GM18868 (cell line): ENCODE results near the gene PARP8.
A peak's percentile ranks its signal among the peaks of the same experiment; 100 is the strongest.
"Not testable (repeated sequence)": the region's sequence is repeated elsewhere in the genome, so short reads cannot be mapped to it uniquely, and the experiment has no call there.

Experiments
- ATAC-seq: cut with Tn5 transposase; IDR thresholded peaks from one replicate; pipeline ENCODE4 v1.9.1; 2021; ENCODE audit warnings: mild to moderate bottlenecking, moderate library complexity; ENCODE audit not compliant: unreplicated experiment

PARP8 gene, protein sequence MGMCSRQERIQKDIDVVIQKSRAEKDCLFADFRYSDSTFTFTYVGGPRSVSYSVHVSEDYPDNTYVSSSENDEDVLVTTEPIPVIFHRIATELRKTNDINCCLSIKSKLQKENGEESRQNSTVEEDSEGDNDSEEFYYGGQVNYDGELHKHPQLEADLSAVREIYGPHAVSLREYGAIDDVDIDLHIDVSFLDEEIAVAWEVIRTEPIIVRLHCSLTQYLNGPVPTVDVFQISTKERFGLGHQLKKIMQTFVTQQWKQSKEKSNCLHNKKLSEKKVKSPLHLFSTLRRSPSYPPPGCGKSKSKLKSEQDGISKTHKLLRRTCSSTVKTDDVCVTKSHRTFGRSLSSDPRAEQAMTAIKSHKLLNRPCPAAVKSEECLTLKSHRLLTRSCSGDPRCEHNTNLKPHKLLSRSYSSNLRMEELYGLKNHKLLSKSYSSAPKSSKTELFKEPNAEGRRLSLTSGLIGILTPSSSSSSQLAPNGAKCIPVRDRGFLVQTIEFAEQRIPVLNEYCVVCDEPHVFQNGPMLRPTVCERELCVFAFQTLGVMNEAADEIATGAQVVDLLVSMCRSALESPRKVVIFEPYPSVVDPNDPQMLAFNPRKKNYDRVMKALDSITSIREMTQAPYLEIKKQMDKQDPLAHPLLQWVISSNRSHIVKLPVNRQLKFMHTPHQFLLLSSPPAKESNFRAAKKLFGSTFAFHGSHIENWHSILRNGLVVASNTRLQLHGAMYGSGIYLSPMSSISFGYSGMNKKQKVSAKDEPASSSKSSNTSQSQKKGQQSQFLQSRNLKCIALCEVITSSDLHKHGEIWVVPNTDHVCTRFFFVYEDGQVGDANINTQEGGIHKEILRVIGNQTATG

DNA sequence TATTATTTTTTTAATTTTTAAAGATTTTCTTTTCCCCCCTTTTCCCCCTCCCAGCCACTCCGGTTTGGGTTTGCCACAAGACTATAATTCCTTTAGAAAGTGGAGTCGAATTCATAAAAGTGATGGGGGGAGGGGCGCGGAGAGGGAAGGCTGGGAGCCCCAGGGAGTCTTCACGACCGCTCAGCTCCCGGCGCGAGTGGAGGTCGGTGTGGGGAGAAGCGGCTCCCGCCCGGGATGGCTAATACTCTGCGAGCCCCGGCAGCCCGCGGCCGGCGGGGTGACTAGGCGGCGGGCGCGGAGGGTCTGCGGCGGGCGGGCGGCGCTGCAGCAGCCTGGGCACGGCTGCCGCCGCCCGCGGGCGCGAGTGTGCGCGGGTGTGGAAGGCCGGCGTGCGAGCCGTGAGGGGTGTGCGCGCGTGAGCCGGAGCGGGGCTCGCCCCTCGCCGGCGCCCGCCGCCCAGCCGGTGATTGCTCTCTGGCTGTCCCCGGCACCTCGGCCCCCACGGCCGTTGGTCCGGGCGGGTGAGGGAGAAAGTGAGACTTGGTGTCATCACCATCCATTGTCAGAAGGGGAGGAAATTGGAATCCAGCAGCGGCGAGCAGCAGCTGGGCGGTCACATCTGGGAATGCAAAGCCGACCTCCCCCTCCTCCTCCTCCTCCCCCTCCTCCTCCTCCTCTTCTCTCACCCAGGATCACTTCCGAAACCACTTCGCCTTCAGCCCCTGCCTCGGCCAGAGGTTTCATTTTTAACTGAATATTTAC lies at the start of gene PARP8:
Gene PARP8, plus strand, starts transcription at position 377 of the 762 bp plus-strand sequence. CDS start 459 bp downstream, outside the sequence.
- ATAC-seq: peak; percentile 37

DNA sequence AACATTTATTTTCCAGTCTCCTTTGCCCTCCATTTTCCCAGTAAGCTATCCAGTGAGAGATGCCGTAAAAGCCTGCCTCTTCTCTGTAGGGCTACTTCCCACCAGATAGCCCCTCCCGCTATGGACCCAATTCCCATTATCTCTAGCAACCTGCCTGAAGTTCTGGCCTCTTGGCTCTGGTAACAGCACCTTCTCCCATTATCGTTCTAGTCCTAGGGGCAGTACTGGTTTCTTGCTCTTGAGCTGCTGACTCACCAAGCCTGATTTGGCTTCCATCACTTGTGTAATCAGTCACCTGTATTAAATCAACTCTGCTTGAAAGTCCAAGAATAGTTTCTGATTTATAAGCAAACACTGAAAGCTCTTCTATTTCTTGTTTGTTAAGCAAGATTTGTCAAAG lies 42.8 kb upstream of the PARP8 start:
- no peak for ATAC-seq

DNA sequence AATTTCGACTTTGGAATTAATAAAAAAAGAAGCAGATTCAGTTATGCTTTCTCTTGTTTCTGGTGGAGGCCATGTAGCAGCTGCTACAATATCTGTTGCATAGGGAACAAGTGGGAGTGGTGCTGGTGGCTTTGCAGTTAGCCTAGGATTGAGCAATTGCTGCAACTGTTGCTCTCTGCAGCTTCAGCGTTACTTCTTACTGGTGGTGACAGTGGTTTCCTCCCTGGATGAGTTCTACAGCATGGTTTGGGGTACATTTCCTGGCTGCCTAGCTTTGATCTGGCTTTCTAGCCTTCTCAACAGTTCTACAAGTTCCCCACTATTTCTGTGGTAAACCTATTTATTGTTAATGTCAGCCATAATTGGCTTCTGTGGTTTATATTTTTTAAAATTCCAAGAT lies 31.6 kb upstream of the PARP8 start:
- ATAC-seq: not testable (repeated sequence)

DNA sequence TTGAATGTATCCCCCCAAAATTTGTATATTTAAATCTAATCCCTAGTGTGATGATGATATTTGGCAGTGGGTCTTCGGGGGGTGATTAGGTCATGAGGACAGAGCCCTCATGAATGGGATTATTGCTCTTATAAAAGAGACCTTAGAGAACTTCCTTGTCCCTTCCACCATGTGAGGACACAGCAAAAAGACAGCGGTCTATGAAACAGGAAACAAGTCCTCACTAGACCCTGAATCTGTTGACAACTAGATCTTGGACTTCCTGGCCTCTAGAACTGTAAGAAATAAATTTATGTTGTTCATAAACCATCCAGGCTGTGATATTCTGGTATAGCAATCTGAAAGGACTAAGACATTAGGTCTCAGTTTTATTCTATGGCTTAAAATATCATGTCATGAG lies 28.9 kb upstream of the PARP8 start:
- not testable (repeated sequence) for ATAC-seq

DNA sequence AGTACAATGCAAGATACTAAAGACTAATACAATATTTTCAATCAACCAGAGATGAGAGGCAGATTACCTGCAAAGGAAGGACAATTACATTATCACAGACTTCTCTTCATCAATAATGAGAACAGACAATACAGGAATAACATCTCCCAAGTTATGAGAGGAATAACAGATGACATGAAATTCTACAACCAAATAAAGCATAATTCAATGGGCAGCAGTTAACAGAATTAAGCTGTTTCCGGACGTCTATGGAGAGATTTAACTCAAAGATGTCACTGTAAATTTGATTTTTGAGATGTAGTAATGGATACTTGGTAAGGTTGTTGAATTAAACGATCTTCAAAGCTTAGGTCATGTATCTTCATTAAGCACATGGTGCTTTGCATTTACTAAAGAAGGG lies 19.8 kb upstream of the PARP8 start:
- no peak for ATAC-seq

DNA sequence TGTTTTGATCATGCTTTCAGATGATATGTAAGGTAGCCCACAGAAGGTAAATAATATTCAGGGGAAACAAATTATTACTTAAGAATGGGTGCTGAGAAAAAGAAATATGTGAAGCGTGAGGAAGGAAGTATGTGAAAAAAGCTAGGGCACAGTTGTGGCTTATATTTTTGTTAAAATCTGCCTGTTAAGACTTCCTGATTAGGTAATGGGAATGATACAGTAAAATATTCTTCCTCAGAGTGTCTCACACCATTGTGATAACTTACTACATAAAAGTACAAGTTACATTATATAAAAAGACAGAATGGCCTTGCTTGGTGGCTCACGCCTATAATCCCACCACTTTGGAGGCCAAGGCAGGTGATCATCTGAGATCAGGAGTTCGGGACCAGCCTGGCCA lies 18.7 kb upstream of the PARP8 start:
- ATAC-seq: no peak

DNA sequence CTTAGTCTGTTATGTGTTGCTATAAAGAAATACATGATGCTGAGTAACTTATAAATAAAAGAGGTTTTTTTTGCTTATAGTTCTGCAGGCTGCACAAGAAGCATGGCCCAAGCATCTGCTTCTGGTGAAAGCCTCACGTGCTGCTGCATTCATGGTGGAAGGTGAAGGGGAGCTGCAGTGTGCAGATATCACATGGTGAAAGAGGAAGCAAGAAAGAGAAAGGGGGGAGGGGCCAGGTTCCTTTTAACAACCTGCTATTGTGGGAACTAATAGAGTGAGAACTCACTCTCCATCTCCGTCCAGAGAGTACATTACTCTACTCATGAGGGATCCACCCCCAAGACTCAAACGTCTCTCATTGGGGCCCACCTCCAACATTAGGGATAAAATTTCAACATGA lies 12.5 kb upstream of the PARP8 start:
- ATAC-seq: peak; percentile 99

DNA sequence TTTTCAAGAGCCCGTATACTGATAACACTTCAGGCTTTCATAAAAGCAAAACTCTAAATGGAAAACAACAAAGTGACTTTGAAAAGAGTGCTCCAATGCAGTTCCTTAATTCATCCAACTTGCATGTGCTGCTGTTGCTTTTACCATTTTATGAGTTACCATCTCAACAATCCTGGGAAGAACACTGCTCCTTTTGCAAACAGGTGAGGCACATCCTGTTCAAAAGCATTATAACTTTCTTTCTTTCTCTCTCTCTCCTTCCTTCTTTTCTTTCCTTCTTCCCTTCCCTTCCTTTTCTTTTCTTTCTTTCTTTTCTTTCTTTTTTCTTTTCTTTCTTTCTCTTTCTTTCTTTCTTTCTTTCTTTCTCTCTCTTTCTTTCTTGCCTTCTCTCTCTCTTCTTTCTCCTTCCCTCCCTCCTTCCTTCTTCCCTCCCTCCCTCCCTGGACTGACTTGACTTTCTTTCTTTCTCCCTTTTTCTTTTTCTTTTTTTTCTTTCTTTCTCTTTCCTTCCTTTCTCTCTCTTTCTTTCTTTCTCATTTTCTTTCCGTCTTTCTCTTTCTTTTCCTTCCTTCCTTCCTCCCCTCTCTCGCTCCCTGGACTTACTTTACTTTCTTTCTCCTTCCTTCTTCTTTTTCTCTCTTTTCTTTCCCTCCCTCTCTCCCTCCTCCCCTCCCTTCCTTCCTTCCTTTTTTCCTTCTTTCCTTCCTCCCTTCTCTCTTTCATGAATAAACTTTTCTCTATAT lies 11.2 kb upstream of the PARP8 start:
- no peak for ATAC-seq

DNA sequence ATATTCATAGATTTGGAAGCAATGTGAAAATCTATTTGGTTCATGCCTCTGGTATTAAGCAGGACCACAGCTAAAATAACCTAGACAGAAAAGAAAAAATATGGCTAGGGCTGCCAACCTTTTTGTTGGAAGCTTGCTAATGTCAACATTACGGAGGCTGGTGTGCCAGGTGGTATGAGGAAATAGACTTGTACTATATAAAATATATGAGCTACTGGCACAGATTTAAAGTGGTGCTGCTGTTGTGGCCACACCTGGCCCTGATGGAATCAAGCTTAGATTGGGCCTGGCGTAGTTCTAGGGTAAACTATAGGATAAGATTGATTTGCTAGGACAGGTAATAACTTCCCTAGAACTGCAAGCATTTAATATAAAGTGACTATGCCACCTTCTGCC lies 10.6 kb upstream of the PARP8 start:
- no peak for ATAC-seq

DNA sequence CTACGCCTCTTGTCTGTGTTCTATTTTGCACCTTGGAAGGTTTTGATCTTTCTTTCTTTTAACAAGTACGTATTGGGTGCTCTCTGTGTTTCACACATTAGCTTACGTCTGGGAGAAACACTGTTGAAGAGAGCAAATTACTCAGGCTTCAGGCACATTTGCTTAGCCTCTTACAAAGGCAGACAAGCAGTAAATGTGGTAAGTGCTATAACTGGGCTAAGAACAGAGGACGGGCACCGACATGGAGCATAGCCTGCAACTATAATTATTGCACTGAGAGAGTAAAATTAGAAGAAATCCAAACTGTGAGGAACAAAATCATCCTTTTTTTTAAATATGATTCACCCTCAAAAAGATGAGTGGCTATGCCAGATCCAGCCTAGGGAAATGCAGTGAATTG lies 9.4 kb upstream of the PARP8 start:
- no peak for ATAC-seq

DNA sequence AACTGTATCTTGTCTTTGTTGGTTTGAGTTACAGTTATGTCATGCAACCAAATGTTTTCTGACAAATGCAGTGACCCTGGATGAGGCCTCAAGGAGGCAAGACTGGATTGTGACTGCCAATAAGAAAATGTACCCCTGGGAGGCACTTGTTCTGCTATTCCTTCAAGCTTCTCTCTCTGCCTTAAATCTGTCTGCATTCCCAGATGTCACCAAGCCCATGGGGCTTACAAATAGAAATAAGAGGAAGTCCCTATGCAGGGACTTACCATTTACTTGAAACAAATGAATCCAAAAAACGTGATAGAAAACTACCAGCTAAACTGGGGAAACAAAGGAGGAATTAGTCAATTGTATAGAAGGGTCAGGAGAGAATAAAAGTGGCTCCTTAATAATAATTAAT lies 8.2 kb upstream of the PARP8 start:
- no peak for ATAC-seq

DNA sequence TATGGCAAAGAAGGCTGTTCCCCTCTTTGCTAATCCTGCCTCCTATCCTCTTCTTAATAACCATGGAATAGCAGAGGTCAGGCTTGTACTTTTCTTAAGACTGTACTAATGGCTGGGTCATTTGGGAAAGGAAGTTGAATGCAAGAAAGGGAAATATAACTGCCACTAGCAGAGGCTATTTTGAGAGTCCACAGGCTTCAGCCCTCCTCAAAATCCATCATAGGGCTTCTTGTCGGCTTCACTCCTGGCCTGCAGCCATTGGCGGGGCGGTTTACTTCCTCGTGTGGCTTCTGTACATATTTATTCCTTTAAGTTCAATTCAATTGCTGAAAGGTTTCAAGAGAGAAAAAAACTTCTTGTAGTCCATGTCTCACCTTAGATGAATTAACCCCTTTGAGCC lies 2.8 kb upstream of the PARP8 start:
- ATAC-seq: no peak

DNA sequence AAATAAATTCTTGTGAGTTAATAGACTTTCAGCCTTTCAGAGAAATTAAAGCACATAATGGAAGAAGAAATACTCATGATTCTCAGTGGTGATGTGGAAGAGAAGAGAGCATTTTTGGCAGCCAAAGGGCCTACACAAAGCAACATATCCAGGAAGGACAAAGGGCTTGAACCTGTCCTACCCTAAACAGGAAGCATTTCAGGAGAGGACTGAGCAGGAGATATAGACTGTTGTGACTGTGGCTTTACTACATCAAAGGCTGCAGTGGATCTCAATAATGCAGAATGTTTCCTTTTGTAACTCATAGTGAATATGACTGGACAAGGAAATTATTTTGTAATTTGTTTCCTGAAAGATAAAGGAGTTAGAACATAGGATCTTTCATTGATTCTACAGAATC lies 1.3 kb upstream of the PARP8 start:
- no peak for ATAC-seq

DNA sequence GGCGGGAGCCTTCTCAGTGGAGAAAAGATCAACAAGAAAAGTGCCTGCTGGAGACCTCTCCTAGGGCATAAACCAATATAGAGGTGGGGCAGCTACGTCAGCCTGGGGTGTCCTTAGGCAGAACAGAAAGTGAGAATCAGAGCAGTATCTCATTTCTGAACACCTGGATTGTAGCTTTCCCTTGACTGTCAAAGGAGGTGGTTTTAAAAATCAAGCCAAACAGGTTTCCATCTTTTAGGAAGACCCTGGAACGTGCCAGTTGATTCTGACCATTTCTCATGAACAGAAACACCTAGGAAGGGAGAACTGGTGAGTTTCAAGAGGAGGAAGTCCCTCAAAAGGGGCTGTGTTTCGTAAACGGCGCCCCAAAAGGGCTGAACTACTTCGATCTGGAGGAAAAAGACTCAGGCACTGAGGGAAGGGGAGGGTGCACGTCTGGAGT lies 655 bp upstream of the PARP8 start:
- ATAC-seq: not testable (repeated sequence)

DNA sequence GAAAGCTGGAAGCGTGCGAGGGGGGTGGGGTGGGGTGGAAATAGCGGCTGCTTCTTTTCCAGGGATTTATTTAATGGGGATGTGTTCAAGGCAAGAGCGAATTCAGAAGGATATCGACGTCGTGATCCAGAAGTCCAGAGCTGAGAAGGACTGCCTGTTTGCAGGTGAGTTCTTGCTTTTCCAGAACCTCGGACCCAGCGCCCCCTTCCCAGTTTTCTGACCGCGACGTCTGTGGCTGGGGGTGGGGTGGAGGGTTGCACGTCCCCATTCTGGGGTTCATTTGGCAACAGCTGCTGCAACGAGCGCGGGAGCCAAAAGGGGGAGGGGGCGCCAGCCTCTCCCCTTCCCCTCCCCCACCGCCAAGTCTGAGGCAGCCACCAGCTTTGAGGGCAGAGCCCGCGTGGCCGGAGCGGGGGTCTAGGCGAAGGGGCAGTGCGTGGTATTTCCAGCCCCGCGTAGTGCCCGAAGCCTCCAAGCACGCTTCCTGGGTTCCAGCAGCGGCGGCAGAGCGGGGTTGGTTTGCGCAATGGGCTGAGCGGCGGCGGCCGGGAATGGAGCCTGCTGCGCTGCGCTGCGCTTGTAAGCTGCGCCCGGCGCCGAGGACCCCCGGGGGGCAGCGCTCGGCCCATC lies 701 bp downstream of the PARP8 start:
- ATAC-seq: peak; percentile 40

DNA sequence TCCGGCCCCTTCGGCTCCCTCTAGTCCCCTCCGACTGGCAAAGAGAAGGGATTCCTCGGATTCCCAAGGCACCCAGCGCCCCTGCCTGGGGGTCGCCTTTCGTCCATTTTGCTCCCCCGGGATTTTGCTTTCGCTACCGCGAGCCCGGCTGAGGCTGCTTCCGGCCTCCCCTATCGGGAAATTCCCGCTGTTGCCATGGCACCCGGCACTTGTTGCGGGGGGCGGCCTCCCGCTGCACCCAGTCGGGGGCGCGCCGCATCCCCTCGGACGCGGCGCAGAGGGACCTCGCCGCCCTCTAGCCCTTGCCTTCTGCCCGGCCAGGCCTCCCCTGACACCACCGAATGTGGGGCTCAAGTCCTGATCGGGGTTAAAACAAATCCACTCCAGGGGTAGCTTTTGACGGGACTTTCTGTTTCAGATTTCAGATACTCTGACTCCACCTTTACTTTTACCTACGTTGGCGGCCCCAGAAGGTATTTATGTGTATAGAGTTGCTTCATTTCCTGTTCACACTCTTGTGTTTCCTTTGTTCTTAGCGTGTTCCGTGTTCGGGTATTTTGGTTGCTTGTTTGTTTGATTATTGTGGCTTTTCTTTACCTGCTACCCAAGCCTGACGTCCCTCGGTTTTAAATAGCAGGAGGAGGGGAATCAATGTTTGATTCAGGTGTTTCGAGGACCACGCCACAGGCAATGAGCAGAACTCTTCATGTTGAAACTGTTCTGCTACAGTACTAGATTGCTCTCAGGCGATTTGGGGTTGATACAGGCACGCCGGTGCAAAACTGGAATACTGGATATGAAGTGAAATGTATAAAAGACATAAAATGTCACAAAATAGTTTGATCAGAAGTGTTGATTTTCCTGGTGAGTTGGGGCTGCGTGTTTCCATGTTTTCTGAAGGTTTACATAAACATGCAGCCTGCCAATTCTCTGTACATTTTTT lies 1.5 kb downstream of the PARP8 start:
- peak; percentile 93 for ATAC-seq

DNA sequence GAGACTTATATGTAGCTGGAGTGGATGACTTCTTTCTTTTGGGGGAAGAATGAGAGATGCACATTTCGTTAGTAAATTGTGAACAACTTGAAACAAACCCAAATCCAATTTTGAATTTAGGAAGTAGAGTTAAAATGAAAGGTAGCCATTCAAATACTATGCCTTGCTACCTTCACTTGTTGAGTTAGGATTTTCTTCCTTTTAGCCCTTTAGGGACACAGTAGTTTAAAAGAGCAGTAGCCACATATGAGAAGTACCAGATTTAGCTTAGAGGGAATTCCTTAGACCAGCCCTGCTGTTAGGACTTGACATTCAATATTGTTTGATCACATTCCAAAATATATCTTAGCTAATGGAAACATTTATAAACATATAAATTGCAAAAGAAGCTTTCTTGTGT lies 2.2 kb downstream of the PARP8 start:
- not testable (repeated sequence) for ATAC-seq

DNA sequence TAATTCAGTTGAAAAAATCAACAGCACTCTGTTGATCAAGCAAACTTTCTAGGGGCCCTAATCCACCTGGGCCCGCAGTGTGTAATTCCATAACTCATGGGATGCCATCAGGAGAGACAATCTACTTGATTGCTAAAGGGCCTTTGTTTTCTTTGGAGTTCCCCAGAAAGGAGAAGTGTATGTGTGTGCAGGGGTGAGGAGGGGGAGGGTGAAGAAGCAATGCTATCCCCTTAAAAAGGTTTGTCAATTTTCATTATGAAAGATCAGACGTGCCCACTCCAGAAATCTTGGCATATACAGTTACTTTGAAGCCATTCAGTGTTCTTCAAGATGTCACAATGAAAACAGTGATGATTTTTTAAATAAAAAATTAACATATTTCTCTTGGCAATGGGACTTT lies 6.2 kb downstream of the PARP8 start:
- no peak for ATAC-seq

DNA sequence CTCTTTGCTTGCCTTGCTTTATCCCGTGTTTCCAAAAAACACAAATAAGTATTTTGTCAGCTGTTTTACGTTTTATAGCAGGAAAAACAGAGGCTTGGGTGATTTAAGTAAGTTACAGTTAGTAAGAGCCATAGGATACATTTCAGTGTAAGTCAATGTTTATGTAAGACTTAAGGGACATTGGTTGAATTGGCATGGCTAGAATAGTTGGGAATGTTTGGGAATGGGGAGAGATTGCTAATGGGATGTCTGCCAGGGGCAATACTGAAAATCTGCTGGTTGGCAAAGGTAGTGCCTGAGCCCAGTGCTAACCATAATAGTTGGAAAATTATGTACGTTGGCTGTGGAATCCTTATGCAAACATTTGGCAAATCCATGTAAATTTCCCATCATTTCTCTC lies 7.0 kb downstream of the PARP8 start:
- ATAC-seq: not testable (repeated sequence)
